ENCODE measurements around the gene SNURF. TPM values are rescaled to one million over a fixed set of nuclear protein-coding genes. Genes with fewer than 3 reads are reported as not detected.
"Not testable (repeated sequence)": the region's sequence is repeated elsewhere in the genome, so short reads cannot be mapped to it uniquely, and the experiment has no call there.

Gene SNURF
- polyA plus RNA-seq, 3 donors, result 1.4 to 3.5 (median 2.8) TPM

- no peak for TF ChIP-seq CTCF (IDR thresholded peaks at IDR 0.05)
- no CpG with 5 or more reads among the region's 3 CpGs for WGBS (ENCODE audit: insufficient coverage)
- no peaks in the 10 kb centered on the region for H3K79me2 ChIP-seq (ENCODE audit: insufficient read depth, low read length)
- no peak overlapping the region for H3K9ac ChIP-seq (ENCODE audit: insufficient read depth, low read length, poor library complexity, severe bottlenecking)
- no peak overlapping the region for H3K4me3 Mint-ChIP-seq
- no peak overlapping the region for H3K27ac Mint-ChIP-seq
- no peaks in the 10 kb centered on the region for H3K4me1 ChIP-seq (ENCODE audit: control insufficient read depth in 1 of 2, insufficient read depth in 2 of 2, low read length in 2 of 2)
- intact Hi-C loops (cut with micrococcal nuclease), result loop anchor here in 1 of 2 donors (10.0 kb wide), 2 partner anchors 59 to 61 kb away; no protein-coding TSS in a partner anchor
- no peak overlapping the region for H3K27ac ChIP-seq (ENCODE audit: low read depth in 1 of 2, low read length in 2 of 2)
- H3K9me3 ChIP-seq (replicated peaks in 1 of 2; ENCODE audit: control insufficient read depth in 1 of 2, insufficient read depth in 1 of 2, low read length in 2 of 2), result peaks cover 25 to 27% of the 10 kb centered on the region in 2 donors
- no peaks in the 10 kb centered on the region for H3K36me3 Mint-ChIP-seq
- H3K27me3 Mint-ChIP-seq (ENCODE audit: low read depth in 3 of 3), result peaks cover 1 to 2% (median 1%) of the 10 kb centered on the region in 3 donors
- H3K4me2 ChIP-seq (replicated peaks; ENCODE audit: extremely low read depth, low read length, poor library complexity, severe bottlenecking), result no peak overlapping the region
- no peaks in the 10 kb centered on the region for H4K20me1 ChIP-seq (ENCODE audit: insufficient read depth, low read length)
- peaks cover 11 to 31% (median 26%) of the 10 kb centered on the region in 7 donors for H3K9me3 Mint-ChIP-seq
- no peaks in the 10 kb centered on the region for H3K36me3 ChIP-seq (replicated peaks in 1 of 2; ENCODE audit: control insufficient read depth in 1 of 2, insufficient read depth in 2 of 2, low read length in 2 of 2)
- no peak overlapping the region for H3K4me3 ChIP-seq (replicated peaks in 1 of 3; ENCODE audit: low read depth in 2 of 3, low read length in 3 of 3)
- DNase-seq, result no peak
- no peaks in the 10 kb centered on the region for H3K27me3 ChIP-seq (ENCODE audit: control insufficient read depth in 2 of 2, insufficient read depth in 2 of 2, low read length in 2 of 2)
- no peak overlapping the region for H2AFZ ChIP-seq (ENCODE audit: insufficient read depth, low read depth, low read length, poor library complexity, severe bottlenecking)
- H3K4me1 Mint-ChIP-seq, result no peaks in the 10 kb centered on the region
Measured at GRCh38 chr15:24924153-24924552, 30.6 kb upstream of the SNURF start.

- Histone ChIP-seq H3K4me2 (replicated peaks; ENCODE audit: extremely low read depth, low read length, poor library complexity, severe bottlenecking) (no peak overlapping the region), H3K4me3 (replicated peaks in 1 of 3; ENCODE audit: low read depth in 2 of 3, low read length in 3 of 3) (no peak overlapping the region), H3K9ac (ENCODE audit: insufficient read depth, low read length, poor library complexity, severe bottlenecking) (no peak overlapping the region), H3K79me2 (ENCODE audit: insufficient read depth, low read length) (no peaks in the 10 kb centered on the region), H2AFZ (ENCODE audit: insufficient read depth, low read depth, low read length, poor library complexity, severe bottlenecking) (no peak overlapping the region), H4K20me1 (ENCODE audit: insufficient read depth, low read length) (no peaks in the 10 kb centered on the region), H3K27ac (ENCODE audit: low read depth in 1 of 2, low read length in 2 of 2) (no peak overlapping the region), H3K36me3 (replicated peaks in 1 of 2; ENCODE audit: control insufficient read depth in 1 of 2, insufficient read depth in 2 of 2, low read length in 2 of 2) (no peaks in the 10 kb centered on the region), H3K9me3 (replicated peaks in 1 of 2; ENCODE audit: control insufficient read depth in 1 of 2, insufficient read depth in 1 of 2, low read length in 2 of 2) (peaks cover 25 to 30% of the 10 kb centered on the region in 2 donors), H3K4me1 (ENCODE audit: control insufficient read depth in 1 of 2, insufficient read depth in 2 of 2, low read length in 2 of 2) (no peaks in the 10 kb centered on the region), H3K27me3 (ENCODE audit: control insufficient read depth in 2 of 2, insufficient read depth in 2 of 2, low read length in 2 of 2) (no peaks in the 10 kb centered on the region)
- H3K4me1 Mint-ChIP-seq, result no peaks in the 10 kb centered on the region
- H3K4me3 Mint-ChIP-seq, result no peak overlapping the region
- intact Hi-C loops (cut with micrococcal nuclease), result loop anchor here in 1 of 2 donors (10.0 kb wide), 2 partner anchors 60 kb away; no protein-coding TSS in a partner anchor
- peaks cover 0 to 1% (median 1%) of the 10 kb centered on the region in 3 donors for H3K27me3 Mint-ChIP-seq (ENCODE audit: low read depth in 3 of 3)
- no peaks in the 10 kb centered on the region for H3K36me3 Mint-ChIP-seq
- peaks cover 12 to 32% (median 24%) of the 10 kb centered on the region in 7 donors for H3K9me3 Mint-ChIP-seq
- no CpG with 5 or more reads among the region's 2 CpGs for WGBS (ENCODE audit: insufficient coverage)
- no peak for DNase-seq
- no peak for TF ChIP-seq CTCF (IDR thresholded peaks at IDR 0.05)
- no peak overlapping the region for H3K27ac Mint-ChIP-seq
Measured at GRCh38 chr15:24924621-24925020, 30.2 kb upstream of the SNURF start.

- intact Hi-C loops (cut with micrococcal nuclease); H3K36me3 ChIP-seq (replicated peaks in 1 of 2; ENCODE audit: control insufficient read depth in 1 of 2, insufficient read depth in 2 of 2, low read length in 2 of 2); H3K27me3 Mint-ChIP-seq (ENCODE audit: low read depth in 3 of 3); H3K27ac ChIP-seq (ENCODE audit: low read depth in 1 of 2, low read length in 2 of 2); H2AFZ ChIP-seq (ENCODE audit: insufficient read depth, low read depth, low read length, poor library complexity, severe bottlenecking); DNase-seq; H3K4me1 Mint-ChIP-seq; H3K4me1 ChIP-seq (ENCODE audit: control insufficient read depth in 1 of 2, insufficient read depth in 2 of 2, low read length in 2 of 2); H4K20me1 ChIP-seq (ENCODE audit: insufficient read depth, low read length); H3K4me3 ChIP-seq (replicated peaks in 1 of 3; ENCODE audit: low read depth in 2 of 3, low read length in 3 of 3); H3K36me3 Mint-ChIP-seq; H3K27me3 ChIP-seq (ENCODE audit: control insufficient read depth in 2 of 2, insufficient read depth in 2 of 2, low read length in 2 of 2); H3K27ac Mint-ChIP-seq; H3K4me2 ChIP-seq (replicated peaks; ENCODE audit: extremely low read depth, low read length, poor library complexity, severe bottlenecking); H3K4me3 Mint-ChIP-seq; H3K79me2 ChIP-seq (ENCODE audit: insufficient read depth, low read length); H3K9ac ChIP-seq (ENCODE audit: insufficient read depth, low read length, poor library complexity, severe bottlenecking): not testable (repeated sequence)
- 93% methylated on average over 9 of the region's 10 CpGs for WGBS (ENCODE audit: insufficient coverage)
- peaks cover 14 to 58% (median 39%) of the 10 kb centered on the region in 7 donors for H3K9me3 Mint-ChIP-seq
- peaks cover 38 to 55% of the 10 kb centered on the region in 2 donors for H3K9me3 ChIP-seq (replicated peaks in 1 of 2; ENCODE audit: control insufficient read depth in 1 of 2, insufficient read depth in 1 of 2, low read length in 2 of 2)
Measured at GRCh38 chr15:24931874-24932732, 22.7 kb upstream of the SNURF start.
